ENCODE measurements around the gene MRPL21.
"Not testable (repeated sequence)": the region's sequence is repeated elsewhere in the genome, so short reads cannot be mapped to it uniquely, and the experiment has no call there.

Gene MRPL21

DNA sequence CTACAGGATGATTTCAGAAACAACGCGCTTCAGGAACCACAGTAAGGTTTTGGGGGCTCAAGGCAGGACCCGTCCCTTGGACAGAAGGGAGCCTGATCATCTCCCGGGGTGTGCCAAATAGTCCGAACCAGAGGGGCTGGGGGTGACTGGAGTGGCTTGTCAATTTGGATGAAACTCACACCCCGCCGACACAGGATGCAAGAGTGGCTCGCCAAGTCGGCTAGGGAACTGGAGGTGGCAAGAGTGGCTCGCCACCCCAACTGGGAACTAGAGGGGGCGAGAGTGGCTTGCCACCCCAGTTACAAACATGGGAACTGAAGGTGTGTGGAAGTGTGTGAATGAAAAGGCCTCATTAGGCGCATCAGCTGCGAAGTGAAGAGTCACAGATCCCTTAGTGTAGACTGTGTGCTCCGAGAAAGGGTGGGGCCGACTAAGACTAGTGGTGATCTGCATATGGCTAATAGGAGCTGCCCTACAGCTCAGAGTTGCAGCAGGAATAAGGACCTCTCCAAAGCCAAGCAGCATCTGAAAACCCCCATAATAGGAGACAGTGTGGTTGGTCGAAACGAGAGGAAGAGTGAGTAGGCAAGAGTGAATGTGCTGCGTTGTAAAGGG is 35.3 kb downstream of the MRPL21 start:
- no peak for DNase-seq (ENCODE audit: low spot score)

DNA sequence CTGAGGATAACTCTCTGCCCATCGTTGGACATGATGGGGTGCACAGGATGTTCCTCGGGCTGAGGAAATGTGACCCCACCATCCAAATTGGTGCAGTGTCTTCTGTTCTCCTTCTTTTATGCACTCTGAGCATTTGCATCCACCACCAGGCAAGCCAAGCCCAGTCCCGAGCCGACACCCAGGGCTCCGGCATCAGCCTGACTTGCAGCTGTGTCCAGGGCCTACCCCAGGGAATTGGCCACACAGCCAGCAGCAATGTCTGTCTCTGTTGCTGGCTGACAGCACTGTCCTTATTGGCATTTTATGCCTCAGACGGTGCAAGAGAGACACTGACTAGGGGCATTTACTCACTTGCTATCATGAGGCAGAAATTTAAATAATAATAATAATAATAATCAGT is 36.6 kb downstream of the MRPL21 start:
- DNase-seq (ENCODE audit: low spot score) = no peak

DNA sequence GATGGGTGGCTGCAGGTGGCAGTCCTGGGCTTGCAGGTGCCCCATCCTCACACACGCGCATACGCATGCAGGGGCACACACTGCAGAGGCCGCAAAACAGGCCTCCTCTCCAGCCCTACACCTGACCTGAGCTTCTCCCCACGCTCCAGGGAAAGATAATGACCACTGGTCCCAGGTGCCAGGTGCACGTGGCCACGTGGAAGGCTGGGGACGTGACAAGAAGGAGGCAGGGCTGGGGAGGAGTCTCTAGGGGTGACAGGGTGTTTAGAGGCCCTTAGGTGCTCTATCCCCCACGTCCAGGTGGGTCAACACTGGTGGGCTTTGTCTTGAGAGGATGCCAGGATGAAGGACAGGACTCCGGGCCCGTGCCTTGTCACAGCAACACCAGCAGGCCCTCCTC is 38.4 kb downstream of the MRPL21 start:
- no peak for DNase-seq (ENCODE audit: low spot score)

GRCh38 chr11:68863553-68864265 is 39.9 kb downstream of the MRPL21 start:
- no peak for DNase-seq (ENCODE audit: low spot score)

DNA sequence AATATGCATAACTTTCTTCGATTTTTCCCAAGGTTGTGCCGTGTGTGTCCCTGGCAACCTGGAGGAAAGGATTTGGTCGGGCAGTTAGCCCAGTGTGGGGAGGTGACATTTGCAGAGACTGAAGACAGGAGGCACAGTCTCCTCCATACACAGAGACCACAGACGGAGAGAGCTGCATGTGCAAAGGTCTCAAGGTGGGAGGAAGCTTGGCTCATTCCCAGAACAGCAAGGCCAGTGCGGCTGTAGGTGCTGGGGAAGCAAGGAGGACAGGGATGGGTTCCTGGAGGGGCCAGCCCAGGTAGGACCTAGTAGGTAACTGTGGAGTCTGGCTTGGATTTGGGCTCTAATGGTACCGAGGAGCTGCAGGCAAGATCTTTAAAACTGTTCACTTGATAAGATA is 41.2 kb downstream of the MRPL21 start:
- DNase-seq (ENCODE audit: low spot score) = no peak

- DNase-seq (ENCODE audit: low spot score) = no peak
These were observed 44.5 kb downstream of the MRPL21 start for GRCh38 chr11:68859123-68859522.

- DNase-seq (ENCODE audit: low spot score) = no peak
These were observed 46.5 kb downstream of the MRPL21 start for GRCh38 chr11:68857037-68857586.

DNA sequence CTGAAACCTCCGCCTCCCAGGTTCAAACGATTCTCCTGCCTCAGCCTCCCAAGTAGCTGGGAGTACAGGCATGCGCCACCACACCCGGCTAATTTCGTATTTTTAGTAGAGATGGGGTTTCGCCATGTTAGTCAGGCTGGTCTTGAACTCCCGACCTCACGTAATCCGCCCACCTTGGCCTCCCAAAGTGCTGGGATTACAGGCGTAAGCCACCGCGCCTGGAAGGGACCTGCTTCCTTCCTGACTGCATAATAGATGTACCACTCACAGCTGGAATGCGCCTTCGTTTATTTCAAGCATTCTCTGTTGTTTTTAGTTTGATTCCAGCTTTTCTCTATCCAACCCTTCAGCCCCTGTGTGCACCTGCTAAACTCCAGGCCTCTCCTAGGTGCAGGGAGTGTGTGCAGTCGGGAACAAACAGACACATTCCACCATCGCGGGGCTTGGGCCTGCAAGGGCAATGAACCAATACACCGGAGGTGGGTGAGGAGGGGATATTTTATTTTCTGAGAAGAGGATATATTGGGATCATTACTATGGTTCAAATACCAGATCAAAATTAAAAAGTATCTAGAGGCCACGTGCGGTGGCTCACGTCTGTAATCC is 47.1 kb downstream of the MRPL21 start:
- not testable (repeated sequence) for DNase-seq (ENCODE audit: low spot score)

GRCh38 chr11:68855205-68855981 is 48.2 kb downstream of the MRPL21 start:
- DNase-seq (ENCODE audit: low spot score) = no peak

DNA sequence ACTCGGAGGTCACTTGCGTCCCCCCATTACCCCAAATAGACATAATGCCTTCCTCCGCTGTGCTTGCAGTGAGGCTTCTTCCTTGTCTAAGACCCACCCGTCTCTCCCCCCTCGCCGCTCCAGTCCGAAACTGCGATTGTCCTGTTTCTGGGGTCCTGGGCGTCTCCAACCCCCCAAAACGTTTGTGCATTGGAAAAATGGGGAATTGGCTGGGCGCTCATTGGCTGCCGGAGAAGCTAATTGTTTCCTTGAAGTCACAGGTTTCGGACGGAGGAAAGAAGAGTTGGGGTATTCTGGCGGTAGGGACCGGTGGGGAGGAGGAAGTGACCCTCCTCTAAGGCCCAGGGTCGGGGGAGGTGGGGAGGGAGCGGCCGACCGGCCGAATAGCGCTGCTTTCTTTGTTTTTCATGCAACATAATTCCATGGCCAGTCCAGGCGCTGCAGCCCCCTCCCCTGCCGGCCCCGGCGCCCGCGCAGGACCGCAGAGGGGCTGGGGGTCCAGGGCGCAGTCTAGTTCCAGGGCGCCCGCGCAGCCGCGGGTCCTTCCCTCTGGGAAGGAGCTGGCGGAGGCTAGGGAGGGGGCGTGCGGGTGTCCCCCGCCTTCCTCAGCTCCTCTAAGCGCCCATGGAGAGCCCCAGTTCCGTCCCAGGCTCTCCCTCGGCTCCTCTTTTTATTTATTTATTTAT is 49.2 kb downstream of the MRPL21 start:
- no peak for DNase-seq (ENCODE audit: low spot score)

DNA sequence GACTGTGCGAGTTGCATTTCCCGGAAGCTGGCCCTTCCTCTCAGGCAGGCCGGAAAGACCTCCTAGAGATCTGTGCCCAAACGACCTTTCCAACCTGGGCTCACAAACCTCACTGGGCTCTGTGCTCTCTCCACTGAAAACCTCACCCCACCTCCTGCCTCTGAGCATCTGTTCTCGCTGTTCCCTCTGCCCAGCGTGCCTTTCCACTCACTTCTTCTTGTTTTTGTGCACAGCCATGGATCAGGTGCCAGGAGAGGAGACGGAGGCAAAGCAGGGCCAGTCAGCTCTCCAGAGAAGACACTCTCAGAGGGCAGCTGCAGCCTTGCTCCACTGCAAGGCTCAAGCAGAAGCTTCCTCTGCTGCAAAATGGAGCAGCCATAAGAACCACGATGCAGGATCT is 51.0 kb downstream of the MRPL21 start:
- DNase-seq (ENCODE audit: low spot score) = no peak

DNA sequence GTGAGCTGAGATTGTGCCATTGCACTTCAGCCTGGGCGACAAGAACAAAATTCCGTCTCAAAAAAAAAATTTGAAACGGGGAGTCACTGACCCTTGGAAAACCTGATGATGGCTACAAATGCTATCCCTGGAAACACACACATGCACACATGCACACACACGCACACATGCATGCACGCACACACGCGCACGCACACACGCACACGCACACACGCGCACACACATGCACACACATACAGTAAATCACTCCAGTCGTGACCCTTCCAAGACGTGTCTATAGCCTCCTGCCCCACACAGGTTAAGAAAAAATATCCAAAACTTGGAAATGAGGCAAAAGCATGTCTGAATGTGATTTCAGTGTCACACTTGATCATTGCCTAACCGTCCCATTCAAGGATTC is 55.2 kb downstream of the MRPL21 start:
- no peak for DNase-seq (ENCODE audit: low spot score)

GRCh38 chr11:68847395-68847794 is 56.2 kb downstream of the MRPL21 start:
- no peak for DNase-seq (ENCODE audit: low spot score)

- no peak for DNase-seq (ENCODE audit: low spot score)
These were observed 58.2 kb downstream of the MRPL21 start for GRCh38 chr11:68845351-68846002.

DNA sequence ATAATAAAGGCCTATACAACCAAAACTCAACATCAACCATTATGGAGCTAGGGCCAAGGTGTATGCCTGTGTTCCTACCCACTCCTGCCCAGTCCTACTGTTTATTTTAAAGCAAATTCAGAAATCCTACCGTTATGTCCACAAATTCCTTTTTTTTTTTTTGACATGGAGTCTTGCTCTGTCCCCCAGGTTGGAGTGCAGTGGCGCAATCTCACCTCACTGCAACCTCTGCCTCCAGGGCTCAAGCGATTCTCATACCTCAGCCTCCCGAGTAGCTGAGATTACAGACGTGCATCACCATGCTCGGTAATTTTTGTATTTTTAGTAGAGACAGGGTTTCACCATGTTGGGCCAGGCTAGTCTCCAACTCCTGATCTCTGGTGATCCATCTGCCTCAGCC is 58.8 kb downstream of the MRPL21 start:
- no peak for DNase-seq (ENCODE audit: low spot score)

DNA sequence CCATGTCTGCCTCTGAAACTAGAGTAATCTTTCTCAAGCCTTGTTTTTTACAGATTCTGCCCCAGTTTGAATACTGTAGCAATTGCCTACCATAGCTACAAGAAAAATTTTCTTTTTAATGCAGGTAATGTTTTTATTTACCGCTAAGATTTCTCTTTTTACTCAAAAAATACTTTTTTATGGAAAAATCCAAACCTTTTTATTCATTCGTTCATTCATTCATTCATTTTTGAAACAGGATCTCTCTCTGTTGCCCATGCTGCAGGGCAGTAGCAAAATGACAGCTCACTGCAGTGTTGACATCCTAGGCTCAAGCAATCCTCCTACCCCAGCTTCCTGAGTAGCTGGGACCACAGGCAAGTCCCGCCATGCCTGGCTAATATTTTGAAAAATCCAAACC is 59.3 kb downstream of the MRPL21 start:
- DNase-seq (ENCODE audit: low spot score) = no peak

GRCh38 chr11:68843703-68844312 is 59.8 kb downstream of the MRPL21 start:
- DNase-seq (ENCODE audit: low spot score) = peak; percentile 68

DNA sequence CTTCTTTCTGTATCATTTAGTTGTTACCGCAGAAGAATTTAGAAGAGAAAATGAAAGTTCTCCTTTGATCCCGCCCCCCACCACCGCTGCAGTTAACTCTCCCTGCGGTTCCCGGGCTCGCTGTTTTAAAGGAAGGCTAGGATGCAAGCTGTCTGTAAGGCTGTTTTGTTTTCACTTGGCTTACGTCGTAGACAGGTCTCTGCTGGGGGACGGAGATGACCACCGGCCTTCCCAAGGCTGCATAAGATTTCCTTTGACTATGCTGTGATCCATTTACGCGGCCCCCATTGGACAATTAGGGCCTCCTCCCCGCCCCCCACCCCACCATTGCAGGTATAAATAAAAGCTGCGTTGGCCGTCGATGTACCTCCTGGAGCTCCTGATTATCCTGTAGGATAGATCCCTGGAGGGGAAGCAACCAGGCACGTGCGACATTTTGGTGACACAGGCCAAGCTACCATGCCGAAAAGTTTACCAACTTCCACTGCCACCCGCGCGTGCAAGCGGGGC is 60.5 kb downstream of the MRPL21 start:
- DNase-seq (ENCODE audit: low spot score) = no peak

DNA sequence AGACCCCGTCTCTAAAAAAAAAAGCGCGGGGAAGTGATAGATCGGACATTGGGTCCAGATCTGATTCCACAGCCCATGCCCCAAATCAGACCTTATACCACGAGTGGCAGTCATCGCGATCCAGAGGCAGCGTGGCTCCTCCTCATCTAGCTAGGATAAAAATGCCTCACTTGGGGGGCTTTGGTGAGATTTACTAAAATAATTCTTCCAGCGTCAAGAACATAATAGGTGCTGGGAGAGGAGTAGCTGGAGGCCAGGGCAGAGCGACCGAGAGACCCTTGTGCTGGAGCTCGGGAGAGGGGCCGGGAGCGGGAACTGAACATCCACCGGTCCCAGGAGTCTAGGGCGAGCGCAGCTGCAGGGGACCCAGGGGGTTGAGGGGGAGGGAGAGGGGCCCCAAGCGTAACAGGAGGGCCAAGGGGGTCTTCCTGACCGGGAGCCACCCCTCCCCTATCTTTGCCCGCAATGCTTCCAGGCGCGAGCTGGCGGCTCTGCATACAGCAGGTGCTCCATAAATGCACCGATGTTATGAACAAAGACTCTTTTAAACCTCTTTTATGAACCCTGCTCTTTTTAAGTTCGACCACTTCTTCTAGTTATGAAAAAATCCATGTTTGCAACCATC is 61.1 kb downstream of the MRPL21 start:
- no peak for DNase-seq (ENCODE audit: low spot score)

DNA sequence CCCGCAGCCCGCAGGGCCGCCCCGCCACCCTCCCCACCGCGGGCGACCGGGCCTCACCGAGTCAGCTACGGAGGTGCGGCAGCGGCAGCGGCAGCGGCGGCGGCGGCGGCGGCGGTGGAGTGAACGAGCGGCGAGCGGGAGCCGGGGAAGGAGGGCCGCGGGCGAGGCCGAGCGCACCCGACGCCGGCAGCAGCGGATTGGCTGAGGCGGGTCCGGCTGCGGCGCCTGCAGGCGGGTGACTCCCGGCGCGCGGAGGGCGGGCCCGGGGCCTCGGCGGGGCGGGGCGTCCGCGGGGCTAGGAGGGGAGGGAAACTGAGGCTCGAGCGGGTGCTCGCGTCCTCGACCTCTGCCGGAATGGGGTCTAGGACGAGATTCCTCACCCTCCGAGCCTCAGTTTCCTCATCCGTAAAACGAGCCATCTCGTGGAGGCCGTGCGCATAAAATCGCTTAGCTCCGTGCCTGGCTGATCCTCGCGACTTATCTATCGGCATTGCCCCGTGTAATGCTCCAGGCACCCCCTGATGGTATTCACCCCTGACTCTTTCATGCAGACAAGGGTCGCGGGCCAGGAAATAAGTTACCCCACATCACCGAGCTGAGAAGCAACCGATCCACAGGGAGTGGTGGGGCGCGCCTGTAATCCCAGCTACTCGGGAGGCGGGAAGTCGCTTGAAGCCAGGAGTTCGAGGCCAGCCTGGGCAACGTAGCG is 61.8 kb downstream of the MRPL21 start, which contains the start of gene CPT1A:
Gene CPT1A (minus strand): TSS at position 199 of the 709 bp plus-strand sequence. CDS start 26,442 bp downstream, outside the sequence.
- peak; percentile 70 for DNase-seq (ENCODE audit: low spot score)
